T-helper 1 cell (primary cell): Measurements from ENCODE around the gene PRPF8.

Source experiments
- DNase-seq, 5 donors: peaks; one replicate each; pipeline ENCODE4 v3.0.0-alpha.2; 2012 to 2020

The PRPF8 gene

DNA sequence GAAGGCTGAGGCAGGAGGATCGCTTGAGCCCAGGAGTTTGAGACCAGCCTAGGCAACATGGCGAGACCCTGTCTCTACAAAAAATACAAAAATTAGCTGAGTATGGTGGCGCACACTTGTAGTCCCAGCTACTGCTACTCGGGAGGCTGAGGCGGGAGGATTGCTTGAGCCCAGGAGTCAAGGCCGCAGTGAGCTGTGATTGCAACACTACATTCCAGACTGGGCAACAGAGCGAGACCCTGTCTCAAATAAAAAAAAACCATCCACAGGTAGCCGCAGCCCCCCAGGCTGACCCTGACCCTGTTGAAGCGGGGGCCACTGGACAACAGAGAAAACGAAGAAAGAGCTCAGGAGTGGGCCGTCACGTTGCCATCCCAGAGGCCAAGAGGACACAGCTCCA lies 60.0 kb downstream of the PRPF8 start:
- DNase-seq: no peak

- DNase-seq: no peak
These were observed 61.5 kb downstream of the PRPF8 start for GRCh38 chr17:1623057-1623630.

GRCh38 chr17:1621273-1621954 lies 63.3 kb downstream of the PRPF8 start:
- DNase-seq: no peak

DNA sequence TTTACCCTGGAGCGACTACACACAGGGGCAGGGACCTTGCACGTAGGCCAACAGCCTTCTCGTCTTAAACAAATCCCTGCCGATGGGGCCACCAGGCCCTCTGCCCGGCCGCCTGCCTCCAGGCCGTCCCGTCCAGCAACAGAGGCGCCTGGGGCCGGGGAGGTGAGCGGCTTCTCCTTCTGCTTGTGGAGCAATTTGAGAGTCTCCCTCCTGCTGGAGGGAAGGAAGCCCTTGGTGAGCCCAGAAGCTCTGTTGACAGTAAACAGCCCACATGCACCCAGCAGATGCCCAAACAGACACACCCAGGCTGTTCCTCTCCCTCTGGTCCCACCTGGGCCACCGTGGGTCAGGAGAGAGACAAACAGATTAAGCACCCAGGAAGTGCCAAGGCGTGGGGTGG lies 64.2 kb downstream of the PRPF8 start:
- DNase-seq: no peak

GRCh38 chr17:1617620-1618174 lies 67.0 kb downstream of the PRPF8 start:
- no peak for DNase-seq

DNA sequence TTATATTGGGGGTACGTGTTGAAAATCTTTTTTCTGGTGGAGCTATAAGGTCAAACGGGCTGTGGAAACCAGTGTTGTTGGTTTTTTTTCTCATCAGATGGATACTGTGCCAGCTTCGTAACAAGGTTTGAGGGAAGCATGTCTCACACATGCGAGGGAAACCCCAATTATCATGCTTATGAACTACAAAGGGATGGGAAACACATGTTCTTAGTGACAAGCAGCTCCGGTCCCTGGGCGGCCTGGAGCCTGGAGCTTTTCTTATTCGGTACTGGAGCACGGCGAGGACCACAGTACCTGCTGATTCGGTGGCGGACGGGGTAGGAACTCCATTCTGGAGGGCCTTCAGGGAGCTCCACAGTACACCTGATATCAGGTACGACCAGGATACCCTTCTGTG lies 68.6 kb downstream of the PRPF8 start:
- DNase-seq: no peak

DNA sequence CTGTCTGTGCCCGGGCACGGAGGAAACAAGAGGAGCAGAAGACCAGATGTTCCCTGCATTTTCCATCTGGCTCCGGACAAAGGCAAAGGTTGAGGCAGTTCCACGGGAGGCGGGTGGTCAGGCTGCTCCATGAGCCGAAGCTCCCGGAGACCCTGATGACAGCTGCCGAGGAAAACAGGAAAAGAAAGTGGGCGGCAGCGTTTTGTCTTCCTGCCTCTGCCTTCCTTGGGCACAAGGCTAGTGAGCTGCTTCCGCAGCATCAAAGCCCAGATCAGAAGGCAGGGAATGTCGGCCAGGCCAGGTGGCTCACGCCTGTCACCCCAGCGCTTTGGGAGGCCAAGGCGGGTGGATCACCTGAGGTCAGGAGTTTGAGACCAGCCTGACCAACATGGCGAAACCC lies 72.3 kb downstream of the PRPF8 start:
- no peak for DNase-seq

- no peak for DNase-seq
These were observed 73.0 kb downstream of the PRPF8 start for GRCh38 chr17:1611715-1612114.

GRCh38 chr17:1608676-1609075 lies 76.0 kb downstream of the PRPF8 start:
- DNase-seq: no peak

- DNase-seq: no peak
These were observed 76.7 kb downstream of the PRPF8 start for GRCh38 chr17:1607971-1608320.

DNA sequence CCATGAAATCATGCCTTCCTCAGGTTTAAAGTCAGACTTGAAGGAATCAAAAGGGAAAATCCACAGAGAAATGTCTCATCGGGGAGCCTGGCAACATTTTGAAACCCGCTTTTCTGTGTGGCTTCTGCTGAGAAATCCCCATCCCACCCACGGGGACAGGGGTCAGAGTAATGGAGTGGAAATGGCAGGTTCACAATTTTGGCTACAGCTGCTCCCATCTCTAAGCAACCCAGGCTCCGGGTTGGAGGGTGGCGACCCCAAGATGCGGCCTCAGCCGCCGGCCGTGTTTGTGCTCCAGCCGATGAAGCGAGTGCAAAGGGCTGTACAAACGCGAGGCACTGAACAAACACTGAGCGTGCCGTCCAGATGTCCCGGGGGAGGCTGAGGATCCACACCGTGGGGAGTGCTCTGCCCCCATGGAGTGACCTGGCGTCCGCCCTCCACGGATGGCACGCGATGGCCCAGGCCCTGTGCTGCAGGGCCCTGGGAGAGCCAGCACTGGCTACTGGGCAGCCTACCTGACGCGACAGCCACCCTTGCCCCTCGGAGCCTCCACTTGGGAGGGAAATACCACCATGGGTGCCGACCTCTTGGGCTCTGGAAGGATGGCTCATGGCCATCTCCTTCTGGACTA lies 78.2 kb downstream of the PRPF8 start:
- DNase-seq: no peak

DNA sequence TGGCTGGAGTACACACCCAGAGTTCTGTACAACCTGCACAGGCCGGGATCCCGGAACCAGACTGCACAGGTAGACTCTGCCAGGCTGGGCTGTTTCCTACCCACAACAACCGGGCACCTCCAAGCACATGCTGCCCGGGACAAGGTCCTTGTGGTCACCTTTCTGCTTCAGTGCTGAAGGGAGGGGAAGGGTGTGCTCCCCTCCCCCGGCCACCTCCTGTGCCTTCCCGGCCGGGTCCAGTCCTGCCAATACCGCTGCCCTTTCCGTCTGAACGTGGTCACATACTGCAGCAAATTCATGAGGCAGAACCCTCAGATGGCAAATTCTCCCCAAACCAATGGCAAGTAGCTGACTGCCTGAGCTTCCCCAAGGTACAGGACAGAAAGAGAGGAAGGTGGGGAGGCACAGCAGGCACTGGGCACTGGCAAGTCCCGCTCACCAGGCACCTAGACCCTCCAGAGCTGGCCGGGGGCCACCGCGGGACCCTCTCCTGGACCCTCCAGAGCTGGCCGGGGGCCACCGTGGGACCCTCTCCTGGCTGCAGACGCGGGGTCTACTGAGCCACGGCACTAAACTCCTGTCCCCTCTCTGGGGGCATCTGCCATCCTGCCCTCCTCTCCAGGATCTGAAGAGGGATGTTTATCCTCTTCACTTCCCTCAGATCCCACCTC lies 78.9 kb downstream of the PRPF8 start:
- DNase-seq: no peak

DNA sequence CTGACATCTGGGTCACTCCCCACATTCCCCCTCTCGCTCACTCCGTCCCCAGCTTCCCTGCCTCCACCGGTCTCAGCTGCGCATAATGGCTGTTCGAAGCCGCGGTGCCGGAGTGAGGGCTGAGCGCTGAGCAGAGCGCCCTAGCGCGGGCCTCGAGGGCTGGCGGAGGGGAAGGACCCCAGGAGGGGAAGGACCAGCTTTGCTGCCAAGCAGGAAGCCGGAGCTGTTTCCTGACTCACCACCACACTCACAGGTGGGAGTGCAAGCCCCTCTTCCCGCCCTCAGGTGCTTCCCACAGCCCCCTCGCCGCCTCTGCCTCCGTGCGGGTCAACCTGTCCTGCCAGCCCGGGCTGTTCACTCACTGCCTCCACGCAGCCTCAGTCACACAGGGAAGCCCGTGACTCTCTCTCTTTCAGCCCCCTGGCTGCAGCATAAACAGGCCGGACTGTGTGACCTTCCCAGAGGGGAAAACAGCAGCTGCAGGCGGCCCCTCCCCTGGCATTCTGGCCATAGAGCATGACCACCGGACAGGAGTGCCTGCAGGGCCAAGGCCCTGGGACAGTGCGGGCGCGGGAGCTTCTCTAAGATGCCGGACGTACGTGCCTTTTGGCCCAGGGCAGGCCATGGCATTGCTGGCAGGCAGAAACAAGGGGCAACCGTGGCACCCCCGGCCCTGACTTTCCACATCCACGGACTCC lies 79.7 kb downstream of the PRPF8 start:
- no peak for DNase-seq

- no peak for DNase-seq
These were observed 83.1 kb downstream of the PRPF8 start for GRCh38 chr17:1601571-1601970.
